SU-DHL-6 (cell line): Measurements from ENCODE around the gene PDE6G.

Experiments
- EZH2phosphoT487 ChIP-seq: fragments of 200-600 bp; sonication (generic), shearing (Covaris generic); conservative IDR thresholded peaks from 2 replicates; pipeline ENCODE4 v1.6.1; 2018; ENCODE audit warnings: mild to moderate bottlenecking, antibody characterized with exemption, low read length, moderate library complexity, mixed read lengths
- TF ChIP-seq, protein P1 (sequence below): fragments of 200-600 bp; sonication (generic); IDR thresholded peaks from one replicate; pipeline ENCODE4 v1.5.1; 2017; ENCODE audit warnings: antibody characterized with exemption, mild to moderate bottlenecking, low read length, moderate library complexity; ENCODE audit not compliant: insufficient read depth, poor library complexity, severe bottlenecking

GRCh38 chr17:81703747-81704654 is 47.7 kb upstream of the PDE6G start:
- TF ChIP-seq, protein P1, sequence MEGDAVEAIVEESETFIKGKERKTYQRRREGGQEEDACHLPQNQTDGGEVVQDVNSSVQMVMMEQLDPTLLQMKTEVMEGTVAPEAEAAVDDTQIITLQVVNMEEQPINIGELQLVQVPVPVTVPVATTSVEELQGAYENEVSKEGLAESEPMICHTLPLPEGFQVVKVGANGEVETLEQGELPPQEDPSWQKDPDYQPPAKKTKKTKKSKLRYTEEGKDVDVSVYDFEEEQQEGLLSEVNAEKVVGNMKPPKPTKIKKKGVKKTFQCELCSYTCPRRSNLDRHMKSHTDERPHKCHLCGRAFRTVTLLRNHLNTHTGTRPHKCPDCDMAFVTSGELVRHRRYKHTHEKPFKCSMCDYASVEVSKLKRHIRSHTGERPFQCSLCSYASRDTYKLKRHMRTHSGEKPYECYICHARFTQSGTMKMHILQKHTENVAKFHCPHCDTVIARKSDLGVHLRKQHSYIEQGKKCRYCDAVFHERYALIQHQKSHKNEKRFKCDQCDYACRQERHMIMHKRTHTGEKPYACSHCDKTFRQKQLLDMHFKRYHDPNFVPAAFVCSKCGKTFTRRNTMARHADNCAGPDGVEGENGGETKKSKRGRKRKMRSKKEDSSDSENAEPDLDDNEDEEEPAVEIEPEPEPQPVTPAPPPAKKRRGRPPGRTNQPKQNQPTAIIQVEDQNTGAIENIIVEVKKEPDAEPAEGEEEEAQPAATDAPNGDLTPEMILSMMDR: no peak
- TF ChIP-seq EZH2phosphoT487: no peak
